Endothelial cell (in vitro differentiated cells): ENCODE data around the gene LMX1A. TPM values are rescaled to one million over a fixed set of nuclear protein-coding genes. Genes with fewer than 3 reads are reported as not detected.

Experiments used
- DNase-seq: peaks from one replicate; pipeline ENCODE4 v3.0.0; 2021; ENCODE audit warnings: low spot score
- H3K27ac Mint-ChIP-seq: one replicate; pipeline ENCODE4 v1.8.0; 2021; ENCODE audit warnings: mixed read lengths, inconsistent platforms; ENCODE audit not compliant: unreplicated experiment
- H3K27me3 Mint-ChIP-seq: one replicate; pipeline ENCODE4 v1.8.0; 2021; ENCODE audit warnings: mild to moderate bottlenecking, moderate library complexity, mixed read lengths, inconsistent platforms; ENCODE audit not compliant: unreplicated experiment
- H3K36me3 Mint-ChIP-seq: one replicate; pipeline ENCODE4 v1.8.0; 2021; ENCODE audit warnings: mild to moderate bottlenecking, low read depth, mixed read lengths, inconsistent platforms; ENCODE audit not compliant: unreplicated experiment
- H3K4me1 Mint-ChIP-seq: one replicate; pipeline ENCODE4 v1.8.0; 2021; ENCODE audit warnings: mild to moderate bottlenecking, mixed read lengths, inconsistent platforms; ENCODE audit not compliant: unreplicated experiment
- H3K4me3 Mint-ChIP-seq: one replicate; pipeline ENCODE4 v1.8.0; 2021; ENCODE audit warnings: mild to moderate bottlenecking, mixed read lengths, inconsistent platforms; ENCODE audit not compliant: unreplicated experiment
- H3K9me3 Mint-ChIP-seq: one replicate; pipeline ENCODE4 v1.8.0; 2021; ENCODE audit warnings: mixed read lengths, inconsistent platforms; ENCODE audit not compliant: unreplicated experiment
- total RNA-seq: library from RNA; stranded (reverse); fragmentation: NEBNext Ultra II Directional; extraction: Animal tissue kit (Norgen Biotek cat#: 25700); gene quantifications from one replicate; pipeline ENCODE4 v1.2.1, GENCODE V29; 2021; ENCODE audit not compliant: unreplicated experiment
- TF ChIP-seq, protein P1 (sequence below): fragments of 200-600 bp; sonication (generic); IDR thresholded peaks from one replicate; pipeline ENCODE4 v1.5.0; 2021; ENCODE audit warnings: antibody characterized with exemption; ENCODE audit not compliant: unreplicated experiment

Gene LMX1A
- total RNA-seq, 1 donor from 2014 or later, result not detected

DNA sequence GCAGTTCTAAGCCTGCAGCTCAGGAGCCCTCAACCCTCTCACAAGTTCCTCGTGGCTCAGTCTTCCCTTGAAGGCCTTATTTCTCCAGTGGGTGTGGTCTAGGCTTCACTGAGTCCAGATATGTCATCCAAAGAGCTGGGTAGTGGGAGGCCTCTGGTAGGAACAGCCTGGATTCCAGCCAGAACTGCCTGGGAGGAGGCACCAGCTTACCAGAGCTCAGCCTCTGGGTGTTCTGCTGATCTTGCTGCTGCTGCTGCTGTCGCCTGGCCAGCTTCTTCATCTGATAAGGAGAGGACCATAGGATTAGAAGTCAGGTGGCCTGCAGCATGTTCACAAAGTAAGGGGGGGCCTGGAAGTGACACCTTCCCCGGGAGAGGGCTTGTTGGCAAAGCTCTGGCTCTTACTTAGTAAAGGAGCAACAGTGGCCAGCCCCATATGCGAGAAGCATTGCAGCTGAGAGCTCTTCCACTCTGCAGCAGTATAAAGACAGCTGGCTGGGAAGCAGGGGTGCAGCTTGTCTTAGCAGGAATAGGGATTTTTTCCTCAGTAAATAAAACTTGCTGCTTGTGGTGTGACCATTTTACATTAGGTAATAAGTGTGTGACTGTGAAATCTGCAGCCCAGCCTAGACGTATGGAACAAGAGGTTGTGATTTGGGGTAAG, 148.5 kb downstream of the LMX1A start:
- no peak for DNase-seq
- TF ChIP-seq, protein P1, sequence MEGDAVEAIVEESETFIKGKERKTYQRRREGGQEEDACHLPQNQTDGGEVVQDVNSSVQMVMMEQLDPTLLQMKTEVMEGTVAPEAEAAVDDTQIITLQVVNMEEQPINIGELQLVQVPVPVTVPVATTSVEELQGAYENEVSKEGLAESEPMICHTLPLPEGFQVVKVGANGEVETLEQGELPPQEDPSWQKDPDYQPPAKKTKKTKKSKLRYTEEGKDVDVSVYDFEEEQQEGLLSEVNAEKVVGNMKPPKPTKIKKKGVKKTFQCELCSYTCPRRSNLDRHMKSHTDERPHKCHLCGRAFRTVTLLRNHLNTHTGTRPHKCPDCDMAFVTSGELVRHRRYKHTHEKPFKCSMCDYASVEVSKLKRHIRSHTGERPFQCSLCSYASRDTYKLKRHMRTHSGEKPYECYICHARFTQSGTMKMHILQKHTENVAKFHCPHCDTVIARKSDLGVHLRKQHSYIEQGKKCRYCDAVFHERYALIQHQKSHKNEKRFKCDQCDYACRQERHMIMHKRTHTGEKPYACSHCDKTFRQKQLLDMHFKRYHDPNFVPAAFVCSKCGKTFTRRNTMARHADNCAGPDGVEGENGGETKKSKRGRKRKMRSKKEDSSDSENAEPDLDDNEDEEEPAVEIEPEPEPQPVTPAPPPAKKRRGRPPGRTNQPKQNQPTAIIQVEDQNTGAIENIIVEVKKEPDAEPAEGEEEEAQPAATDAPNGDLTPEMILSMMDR, result no peak
- Mint-ChIP-seq H3K4me3 (no peak overlapping the region), H3K27ac (no peak overlapping the region), H3K4me1 (no peaks in the 10 kb centered on the region), H3K27me3 (peaks cover 2% of the 10 kb centered on the region), H3K9me3 (no peaks in the 10 kb centered on the region), H3K36me3 (no peaks in the 10 kb centered on the region)

DNA sequence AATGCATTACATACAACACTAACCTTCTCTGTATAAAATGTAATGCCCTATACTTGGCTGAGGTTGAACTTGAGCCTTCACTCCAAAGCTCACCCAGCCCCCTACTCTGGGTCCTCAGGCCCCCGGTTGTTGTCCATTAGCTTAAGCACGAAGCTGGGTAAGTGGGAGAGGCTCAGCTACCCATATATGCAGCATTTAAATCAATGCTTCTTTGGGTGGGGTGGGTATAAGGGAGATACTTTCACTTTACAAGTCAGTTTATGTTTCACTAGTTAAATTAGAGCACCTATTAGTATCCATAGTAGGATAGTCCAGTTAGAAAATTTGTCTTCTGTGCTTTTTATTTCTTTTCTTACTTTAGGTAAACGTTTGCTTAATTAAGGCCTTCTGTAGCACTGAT, 151.4 kb downstream of the LMX1A start:
- DNase-seq, result no peak
- Mint-ChIP-seq H3K9me3 (no peaks in the 10 kb centered on the region), H3K27me3 (no peaks in the 10 kb centered on the region), H3K36me3 (no peaks in the 10 kb centered on the region), H3K4me1 (no peaks in the 10 kb centered on the region), H3K27ac (no peak overlapping the region), H3K4me3 (no peak overlapping the region)
- TF ChIP-seq, protein P1, result no peak

GRCh38 chr1:165204548-165204947, 152.0 kb downstream of the LMX1A start:
- Mint-ChIP-seq H3K36me3 (no peaks in the 10 kb centered on the region), H3K27me3 (no peaks in the 10 kb centered on the region), H3K4me1 (no peaks in the 10 kb centered on the region), H3K9me3 (no peaks in the 10 kb centered on the region), H3K27ac (no peak overlapping the region), H3K4me3 (no peak overlapping the region)
- DNase-seq, result no peak
- TF ChIP-seq, protein P1, result no peak

DNA sequence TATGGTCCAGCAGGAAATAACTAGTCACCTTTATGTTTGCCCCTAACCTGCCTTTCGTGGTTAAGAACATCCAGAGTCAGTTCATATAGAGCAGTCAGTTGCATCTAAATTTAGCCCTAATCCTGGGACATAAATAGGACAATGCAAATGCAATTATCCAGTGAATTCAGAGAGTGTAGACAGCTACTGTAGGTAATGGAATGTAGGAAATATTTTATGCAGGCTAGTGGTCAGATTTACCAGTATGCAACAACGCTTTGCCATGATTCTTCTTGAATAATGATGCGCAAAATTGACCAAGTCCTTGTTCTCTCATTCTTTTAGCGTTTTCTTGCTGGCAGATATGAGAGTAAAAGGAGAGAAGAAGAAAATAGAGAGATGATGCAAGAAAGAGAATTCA, 165.4 kb downstream of the LMX1A start:
- H3K27me3 Mint-ChIP-seq, result peaks cover 6% of the 10 kb centered on the region
- H3K4me1 Mint-ChIP-seq, result peaks cover 13% of the 10 kb centered on the region

DNA sequence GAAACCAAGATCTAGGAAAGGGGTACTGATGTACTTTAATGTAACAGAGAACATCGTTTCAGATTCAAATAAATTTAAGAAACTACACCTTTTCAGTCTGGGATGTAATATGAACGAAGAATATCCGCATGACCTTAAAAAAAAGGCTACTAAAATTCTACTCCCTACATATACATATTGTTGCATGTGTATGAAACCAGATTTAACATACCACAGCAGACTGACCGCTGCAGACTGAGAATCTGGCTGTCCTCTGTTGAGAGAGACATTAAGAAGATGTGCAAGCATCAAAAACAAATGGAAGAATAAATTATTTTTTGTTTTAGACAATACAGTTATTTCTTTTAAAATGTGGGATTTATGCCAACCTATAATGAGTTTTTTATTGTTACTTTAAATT, 166.6 kb downstream of the LMX1A start:
- TF ChIP-seq, protein P1, result no peak
- Mint-ChIP-seq H3K9me3 (no peaks in the 10 kb centered on the region), H3K4me3 (no peak overlapping the region), H3K27me3 (peaks cover 6% of the 10 kb centered on the region), H3K27ac (no peak overlapping the region), H3K36me3 (no peaks in the 10 kb centered on the region), H3K4me1 (peaks cover 13% of the 10 kb centered on the region)
- no peak for DNase-seq

More for the DNA sequence above, 165.4 kb downstream of the LMX1A start:
- Mint-ChIP-seq H3K9me3 (no peaks in the 10 kb centered on the region), H3K36me3 (no peaks in the 10 kb centered on the region), H3K27ac (no peak overlapping the region), H3K4me3 (no peak overlapping the region)
- TF ChIP-seq, protein P1, result no peak
- DNase-seq, result no peak
